ENCODE measurements around the gene FALEC. TPM values are rescaled to one million over a fixed set of nuclear protein-coding genes. Genes with fewer than 3 reads are reported as not detected.

The FALEC gene
- 1 to 10 TPM in 1 of 4 donors, under 1 TPM in 3; 0.43 to 1.1 (median 0.49) TPM for polyA plus RNA-seq (ENCODE audit: insufficient read length in 4 of 4)

DNA sequence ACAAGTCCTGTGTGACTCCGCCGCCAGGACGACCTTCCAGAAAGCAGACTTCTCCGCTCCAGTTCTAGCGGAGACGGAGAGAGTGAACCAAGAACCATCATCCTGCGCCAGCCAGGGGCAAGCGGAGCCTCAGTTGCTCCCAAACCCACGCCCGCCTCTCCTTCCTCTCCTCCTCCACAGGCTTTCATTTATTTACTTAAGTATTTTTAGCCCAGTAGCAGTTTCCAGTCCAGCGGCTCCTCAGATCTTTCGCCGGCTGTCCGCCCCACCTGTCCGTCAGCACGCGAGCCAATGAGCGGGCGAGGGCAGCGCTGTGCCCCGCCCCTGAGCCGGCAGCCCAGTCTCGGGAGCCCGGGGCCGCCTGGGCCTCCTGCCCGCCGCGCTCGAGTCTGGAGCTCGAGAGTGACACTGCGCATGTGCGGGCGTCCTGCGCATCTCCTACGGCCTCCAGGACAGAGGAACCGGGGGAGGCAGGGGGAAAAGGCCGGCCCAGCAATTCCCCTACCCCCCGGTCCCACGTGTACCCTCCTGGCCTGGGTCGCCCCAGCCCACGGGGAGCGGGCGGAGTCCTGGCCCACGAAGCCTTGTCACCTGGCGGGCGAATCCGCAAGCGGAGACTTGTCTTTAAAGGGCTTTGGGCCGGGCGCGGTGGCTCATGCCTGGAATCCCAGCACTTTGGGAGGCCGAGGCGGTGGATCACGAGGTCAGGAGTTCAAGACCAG, at the start of gene FALEC:
TSS of gene FALEC (plus strand) at position 425 of the 722 bp plus-strand sequence.
- peak; percentile 84 to 89 (median 88) for DNase-seq (ENCODE audit: low read depth in 4 of 4, low spot score in 3 of 4)

DNA sequence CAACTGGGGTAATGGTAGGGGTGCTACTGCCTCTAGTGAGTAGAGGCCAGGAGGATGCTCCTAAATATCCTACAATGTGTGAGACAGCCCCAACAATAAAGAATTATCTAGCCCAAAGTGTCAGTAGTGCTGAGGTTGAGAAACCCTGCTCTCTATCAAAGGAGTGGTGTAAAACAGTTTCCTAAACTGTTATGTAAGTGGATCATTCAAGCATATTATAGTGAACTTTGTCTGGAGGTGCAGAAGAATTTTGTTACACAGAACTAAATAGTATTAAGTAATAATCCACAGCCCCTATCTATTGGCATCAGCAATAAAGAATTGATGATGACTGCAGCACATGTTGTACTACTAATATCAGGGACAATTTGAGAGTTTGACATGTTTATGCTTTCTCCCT, 48.6 kb upstream of the FALEC start:
- no peak for DNase-seq (ENCODE audit: low read depth in 4 of 4, low spot score in 3 of 4)

DNA sequence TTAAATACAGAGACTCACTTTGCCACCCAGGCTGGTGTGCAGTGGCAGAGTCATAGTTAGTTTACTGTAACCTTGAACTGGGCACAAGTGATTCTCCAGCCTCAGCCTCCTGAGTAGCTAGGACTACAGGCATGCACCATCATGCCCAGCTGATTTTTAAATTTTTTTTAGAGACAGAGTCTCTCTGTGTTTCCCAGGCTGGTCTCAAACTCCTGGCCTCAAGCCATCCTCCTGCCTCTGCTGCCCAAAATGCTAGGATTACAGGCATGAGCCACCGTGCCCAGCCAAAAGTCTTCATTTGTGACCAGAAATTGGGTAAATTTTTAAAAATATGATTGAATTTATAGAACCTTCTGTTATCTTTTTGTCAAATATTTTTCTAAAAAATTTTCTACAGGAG, 46.3 kb upstream of the FALEC start:
- no peak for DNase-seq (ENCODE audit: low read depth in 4 of 4, low spot score in 3 of 4)

DNA sequence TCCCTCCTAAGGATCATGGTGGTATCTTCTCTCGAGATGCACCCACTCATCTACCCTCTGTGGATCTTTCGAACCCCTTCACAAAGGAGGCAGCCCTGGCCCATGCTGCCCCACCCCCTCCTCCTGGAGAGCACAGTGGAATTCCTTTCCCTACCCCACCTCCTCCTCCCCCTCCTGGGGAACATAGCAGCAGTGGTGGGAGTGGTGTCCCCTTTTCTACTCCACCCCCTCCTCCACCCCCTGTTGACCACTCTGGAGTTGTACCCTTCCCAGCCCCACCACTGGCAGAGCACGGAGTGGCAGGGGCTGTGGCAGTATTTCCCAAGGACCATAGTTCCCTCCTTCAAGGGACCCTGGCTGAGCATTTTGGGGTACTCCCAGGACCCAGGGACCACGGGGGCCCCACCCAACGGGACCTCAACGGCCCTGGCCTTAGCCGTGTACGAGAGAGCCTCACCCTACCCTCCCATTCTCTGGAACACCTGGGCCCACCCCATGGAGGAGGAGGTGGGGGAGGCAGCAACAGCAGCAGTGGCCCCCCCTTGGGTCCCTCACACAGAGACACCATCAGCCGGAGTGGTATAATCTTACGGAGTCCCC, 42.9 kb upstream of the FALEC start:
- no peak for DNase-seq (ENCODE audit: low read depth in 4 of 4, low spot score in 3 of 4)

DNA sequence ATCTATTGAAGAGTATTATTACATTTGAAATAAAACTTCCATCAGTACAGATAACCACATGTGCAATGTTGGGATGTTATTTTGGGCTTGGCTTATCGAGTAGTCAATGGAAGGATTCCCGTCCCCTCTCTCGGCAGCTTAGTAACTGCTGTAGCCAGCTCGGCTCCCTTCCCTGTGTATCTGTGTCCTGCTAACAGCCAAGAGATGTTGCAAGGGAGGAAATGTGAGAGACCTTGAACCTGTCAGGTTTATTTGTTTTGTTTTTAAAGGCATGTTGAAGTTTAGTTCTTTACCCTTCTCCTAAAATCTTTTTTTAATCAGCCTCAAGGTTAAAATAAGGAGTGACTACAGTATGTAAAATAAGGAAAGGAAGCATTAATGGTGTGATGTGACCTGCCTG, 41.9 kb upstream of the FALEC start:
- DNase-seq (ENCODE audit: low read depth in 4 of 4, low spot score in 3 of 4), result no peak

DNA sequence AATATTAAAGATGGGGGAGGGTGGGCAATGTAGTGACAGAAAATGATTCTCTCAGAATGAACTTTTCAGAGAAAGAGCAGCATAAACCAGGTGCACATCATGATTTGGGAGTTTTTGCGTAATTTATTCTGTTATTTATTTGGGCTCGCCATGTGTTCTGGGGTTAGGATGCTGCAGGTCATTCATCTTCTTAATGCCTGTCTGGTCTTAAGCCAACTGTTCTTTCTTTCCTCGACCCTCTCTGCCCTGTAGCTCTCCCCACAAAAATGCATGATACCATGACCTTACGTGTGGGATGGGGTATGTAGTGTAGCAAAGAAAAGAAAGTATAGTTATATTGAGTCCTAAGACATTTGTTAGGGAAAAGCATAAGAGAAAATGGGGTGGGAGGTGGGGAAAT, 40.7 kb upstream of the FALEC start:
- no peak for DNase-seq (ENCODE audit: low read depth in 4 of 4, low spot score in 3 of 4)

DNA sequence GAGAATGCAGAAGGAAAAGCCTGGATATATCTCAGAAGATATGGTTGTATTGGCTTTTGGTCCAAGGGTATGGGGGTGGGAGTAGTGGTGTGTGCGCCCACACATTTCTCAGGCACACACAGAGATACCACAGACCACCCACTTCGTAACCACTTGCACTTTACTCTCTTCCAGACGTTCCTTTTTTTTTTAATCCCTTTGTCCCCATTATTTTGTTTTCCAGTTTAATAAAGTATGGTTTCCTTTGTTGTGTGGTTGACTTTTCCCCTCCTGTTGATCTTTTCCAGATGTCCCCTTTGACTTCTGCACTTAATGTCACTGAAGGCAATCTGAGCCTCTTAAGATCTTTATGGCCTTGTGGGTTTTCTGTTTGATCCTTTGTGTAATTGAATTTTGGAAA, 38.8 kb upstream of the FALEC start:
- no peak for DNase-seq (ENCODE audit: low read depth in 4 of 4, low spot score in 3 of 4)

DNA sequence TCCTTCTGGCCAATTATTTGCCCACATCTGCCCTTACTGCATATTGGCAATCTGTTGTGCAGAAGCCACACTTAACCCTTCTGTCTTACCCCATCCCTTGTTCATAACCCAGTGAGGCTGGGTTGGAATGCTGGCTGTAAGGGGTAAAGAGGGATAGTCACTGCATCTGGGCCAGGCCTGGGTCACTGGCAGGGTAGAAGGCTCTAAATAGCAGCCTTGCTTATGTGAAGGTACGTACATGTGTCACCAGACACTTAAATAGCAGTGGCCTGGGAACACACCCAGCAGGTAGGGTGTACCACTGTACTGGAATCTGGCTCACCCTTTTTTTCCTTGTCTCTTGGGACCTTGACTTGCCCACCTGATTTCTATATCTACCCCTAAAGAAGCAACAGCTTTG, 38.2 kb upstream of the FALEC start:
- DNase-seq (ENCODE audit: low read depth in 4 of 4, low spot score in 3 of 4), result no peak

DNA sequence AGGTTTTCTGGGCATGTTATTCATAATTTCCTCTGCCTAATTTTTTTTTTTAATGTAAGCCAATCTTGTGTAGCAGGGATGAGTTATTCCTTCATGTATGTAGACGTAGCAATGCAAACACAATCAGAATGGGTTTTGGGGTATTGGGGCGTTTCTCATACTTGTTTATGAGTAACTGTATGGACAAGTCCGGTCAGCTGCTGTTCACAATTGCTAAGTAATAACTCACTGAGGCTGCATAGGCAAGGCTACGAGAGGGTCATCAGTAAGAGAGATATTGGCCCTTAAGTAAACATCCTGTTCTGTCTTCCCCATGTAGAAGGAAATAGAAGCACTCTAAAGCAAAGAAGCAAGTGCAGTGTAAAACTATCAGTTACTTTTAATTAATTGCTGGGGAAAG, 37.8 kb upstream of the FALEC start:
- DNase-seq (ENCODE audit: low read depth in 4 of 4, low spot score in 3 of 4), result no peak

DNA sequence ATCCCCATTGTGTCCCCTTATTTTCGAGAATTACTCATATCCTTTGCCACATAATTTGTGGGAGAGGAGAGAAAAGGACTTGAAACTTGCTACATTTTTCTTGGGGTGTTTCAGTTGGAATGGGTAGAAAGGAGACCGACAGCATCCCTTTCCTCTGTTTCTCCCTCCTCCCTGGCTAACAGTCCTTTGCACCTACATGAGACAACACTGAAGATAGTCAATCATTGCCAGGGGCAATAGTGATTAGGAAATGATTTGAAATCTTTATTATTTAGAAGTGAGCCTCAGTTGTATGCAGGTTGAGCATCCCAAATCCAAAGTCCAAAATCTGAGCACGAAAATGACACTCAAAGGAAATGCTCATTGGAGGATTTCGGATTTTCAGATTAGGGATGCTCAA, 36.2 kb upstream of the FALEC start:
- no peak for DNase-seq (ENCODE audit: low read depth in 4 of 4, low spot score in 3 of 4)

DNA sequence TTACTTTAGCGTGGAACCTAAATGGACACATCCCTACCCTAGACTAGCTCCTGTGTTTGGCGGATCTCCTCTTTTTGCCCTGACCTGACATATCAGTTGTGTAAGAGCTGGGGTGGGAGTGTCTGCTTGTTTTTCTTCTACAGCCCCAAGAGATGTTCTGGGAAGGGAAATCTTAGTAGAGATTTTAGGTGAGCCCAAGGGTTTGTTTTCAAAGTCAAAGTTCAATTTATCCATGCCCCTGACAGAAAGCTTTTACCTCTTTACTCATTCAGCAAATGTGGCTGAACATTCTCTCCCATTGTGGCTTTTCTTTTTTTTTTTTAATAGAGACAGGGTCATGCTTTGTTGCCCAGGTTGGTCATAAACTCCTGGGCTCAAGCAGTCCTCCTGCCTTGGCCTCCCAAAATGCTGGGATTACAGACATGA, 35.6 kb upstream of the FALEC start:
- DNase-seq (ENCODE audit: low read depth in 4 of 4, low spot score in 3 of 4), result no peak

DNA sequence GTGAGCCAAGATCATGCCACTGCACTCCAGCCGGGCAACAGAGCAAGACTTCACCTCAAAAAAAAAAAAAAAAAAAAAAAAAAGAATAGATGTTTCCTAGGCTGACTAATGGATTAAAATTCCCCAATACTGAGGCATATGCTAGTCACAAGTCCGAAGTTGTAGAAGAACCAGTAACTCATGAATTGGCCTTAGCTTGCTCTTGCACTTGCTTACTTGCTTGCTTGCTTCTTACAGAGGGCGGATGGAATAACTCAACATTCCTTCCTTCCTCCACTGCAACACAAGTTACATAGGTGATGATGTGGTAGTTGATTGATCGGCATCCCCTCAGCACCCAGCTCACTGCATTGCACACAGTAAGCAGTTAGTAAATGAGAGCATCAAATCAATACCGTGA, 31.1 kb upstream of the FALEC start:
- DNase-seq (ENCODE audit: low read depth in 4 of 4, low spot score in 3 of 4), result no peak

DNA sequence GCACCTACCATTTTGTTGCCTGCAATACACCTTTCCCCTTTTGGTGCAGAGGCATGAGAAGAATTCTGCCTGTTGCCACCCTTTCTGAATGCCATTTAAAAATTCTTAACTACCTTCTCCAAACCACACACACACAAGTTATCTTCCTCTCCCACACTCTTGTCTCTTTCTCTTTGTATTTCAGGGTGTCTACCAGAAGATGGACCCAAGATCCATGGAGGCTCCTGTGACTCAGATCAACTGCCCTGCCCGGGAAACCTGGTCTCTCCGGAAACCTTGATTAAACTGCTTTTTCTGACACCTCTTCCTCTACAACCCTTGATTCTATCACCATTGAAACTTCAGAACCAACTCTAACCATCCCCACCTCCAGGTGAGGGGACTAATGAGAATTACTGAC, 30.7 kb upstream of the FALEC start:
- DNase-seq (ENCODE audit: low read depth in 4 of 4, low spot score in 3 of 4), result no peak

DNA sequence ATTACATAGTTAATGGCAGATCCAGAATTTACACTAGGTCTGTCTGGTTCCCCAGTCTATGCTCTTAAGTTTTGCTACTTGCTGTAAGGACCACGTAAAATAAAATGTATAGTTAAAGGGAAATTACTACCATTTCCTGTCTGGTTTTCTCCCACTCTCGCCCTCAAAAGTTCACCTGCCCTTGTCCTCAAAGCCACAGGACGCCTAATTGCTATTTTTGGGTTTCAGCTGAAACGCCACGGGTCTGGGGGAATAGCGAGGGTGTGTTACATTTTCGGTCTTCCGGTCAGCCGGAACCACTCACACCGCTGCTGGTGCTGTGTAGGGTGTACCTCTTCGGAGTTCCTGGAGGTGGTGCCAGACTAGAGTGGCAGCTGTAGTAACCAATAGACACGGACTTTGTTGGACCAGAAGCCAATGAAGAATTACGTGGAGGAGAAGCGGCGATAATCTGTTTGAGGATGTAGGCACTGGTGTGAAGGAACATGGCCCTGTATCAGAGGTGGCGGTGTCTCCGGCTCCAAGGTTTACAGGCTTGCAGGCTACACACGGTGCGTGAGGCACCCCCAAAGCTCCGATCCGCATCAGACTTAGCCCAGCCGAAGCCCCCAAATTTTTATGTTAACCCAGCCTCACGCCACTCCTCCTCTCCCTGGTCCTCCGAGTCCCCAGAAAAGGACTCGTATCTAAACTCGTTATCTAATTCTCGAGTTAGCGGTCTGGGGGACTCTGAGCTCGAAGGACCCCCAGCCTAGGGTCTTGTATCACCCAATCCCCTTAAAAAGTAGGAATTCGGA, 28.4 kb upstream of the FALEC start, which contains the start of gene TARS2:
TSS of gene TARS2 (plus strand) at position 454 of the 797 bp plus-strand sequence. CDS start at position 486, 32 bp downstream.
- peak; percentile 95 to 97 (median 95) for DNase-seq (ENCODE audit: low read depth in 4 of 4, low spot score in 3 of 4)

DNA sequence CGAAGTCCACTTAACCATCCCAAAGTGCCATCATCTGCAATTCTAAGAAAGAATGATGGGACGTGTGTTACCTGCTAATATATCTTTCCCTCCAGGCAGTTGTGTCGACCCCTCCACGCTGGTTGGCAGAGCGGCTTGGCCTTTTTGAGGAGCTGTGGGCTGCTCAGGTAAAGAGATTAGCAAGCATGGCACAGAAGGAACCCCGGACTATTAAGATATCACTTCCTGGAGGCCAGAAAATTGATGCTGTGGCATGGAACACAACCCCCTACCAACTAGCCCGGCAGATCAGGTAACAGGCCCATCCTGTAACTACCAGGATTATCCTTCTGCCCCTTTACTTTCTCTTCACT, 27.8 kb upstream of the FALEC start:
- no peak for DNase-seq (ENCODE audit: low read depth in 4 of 4, low spot score in 3 of 4)

DNA sequence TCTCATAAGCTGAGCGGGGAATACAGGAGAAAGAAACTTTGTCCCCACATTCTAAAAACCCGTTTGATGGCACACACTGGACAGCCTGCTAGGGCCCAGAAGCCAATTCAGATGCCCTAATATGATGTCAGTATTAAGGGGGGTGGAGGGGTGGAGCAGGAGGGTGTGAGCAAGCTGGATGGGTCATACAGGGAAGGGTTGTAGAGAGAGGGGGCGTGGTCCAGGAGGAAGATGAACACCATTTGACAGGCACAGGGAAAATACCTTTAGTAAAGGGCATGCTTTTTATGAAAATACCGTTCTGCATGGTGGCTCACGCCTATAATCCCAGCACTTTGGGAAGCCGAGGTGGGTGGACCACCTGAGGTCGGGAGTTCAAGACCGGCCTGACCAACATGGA, 22.4 kb upstream of the FALEC start:
- DNase-seq (ENCODE audit: low read depth in 4 of 4, low spot score in 3 of 4), result no peak

DNA sequence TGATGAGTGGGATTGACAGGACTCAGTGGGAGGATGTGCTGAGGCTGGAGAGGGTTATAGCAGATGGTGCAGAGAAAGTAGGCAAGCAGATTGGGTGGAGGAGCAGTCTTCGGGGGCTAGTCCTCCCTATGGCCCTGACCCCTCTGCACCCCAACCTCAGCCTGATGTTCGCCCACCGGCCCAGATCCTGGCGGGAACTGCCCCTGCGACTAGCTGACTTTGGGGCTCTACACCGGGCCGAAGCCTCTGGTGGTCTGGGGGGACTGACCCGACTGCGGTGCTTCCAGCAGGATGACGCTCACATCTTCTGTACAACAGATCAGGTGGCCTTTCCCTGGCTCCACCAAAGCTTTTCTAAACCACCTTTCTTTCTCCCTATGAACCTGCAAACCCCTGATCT, 17.2 kb upstream of the FALEC start:
- DNase-seq (ENCODE audit: low read depth in 4 of 4, low spot score in 3 of 4), result no peak

DNA sequence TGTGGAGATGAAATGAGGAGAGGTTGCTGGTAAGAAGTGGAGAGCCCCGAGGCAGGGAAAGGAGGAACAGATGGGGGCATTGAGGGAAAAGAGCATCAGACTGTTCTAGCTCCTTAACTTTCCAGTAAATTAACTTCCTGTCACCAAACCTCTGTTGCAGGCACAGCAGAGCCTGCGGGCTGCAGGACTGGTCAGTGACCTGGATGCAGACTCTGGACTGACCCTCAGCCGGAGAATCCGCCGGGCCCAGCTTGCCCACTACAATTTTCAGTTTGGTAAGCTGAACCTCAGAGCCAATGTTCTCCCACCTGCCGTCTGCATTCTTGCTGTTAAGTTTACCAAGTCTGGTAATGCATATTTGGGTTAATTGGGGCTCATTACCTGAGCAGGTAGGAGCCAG, 10.1 kb upstream of the FALEC start:
- DNase-seq (ENCODE audit: low read depth in 4 of 4, low spot score in 3 of 4), result no peak

DNA sequence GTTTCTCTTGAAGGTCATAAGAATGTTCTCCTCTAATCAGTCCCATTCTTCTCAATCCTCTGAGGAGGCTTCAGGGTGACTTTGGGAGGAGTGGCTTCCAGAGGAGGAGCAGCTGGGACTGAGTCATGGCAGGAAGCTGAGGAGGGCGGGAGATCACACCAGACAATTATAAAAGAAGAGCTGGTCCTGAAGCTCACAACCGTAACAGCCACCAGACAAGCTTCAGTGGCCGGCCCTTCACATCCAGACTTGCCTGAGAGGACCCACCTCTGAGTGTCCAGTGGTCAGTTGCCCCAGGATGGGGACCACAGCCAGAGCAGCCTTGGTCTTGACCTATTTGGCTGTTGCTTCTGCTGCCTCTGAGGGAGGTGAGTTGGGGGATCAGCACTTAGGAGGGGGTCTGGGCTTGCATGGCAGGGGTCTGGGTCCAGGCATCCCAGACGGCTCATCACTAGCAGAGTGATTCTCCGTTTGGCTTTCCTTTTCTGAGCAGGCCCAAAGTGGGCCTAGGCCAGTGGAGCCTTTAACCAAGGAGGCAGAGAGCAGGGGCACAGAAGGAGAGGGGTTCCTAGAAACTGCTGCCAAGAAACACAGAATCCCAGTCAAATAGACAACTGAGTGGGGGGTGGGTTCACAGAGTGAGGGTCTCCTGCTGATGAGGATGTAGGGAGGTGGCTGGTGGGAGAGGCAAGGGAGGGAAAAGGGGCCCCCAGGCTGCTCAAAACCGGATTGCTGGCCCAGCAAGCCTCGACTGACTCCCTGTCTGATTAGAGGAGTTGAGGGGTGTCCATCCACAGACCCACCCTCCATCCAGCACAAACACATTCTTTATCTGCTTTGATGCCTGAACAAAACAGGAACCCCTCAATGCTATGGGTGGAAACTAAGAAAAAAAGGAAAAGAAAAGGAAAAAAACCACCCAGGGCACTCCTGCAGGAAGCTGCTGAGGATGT, 7.4 kb upstream of the FALEC start, which contains the start of gene ECM1:
TSS of gene ECM1 (plus strand) at position 198 of the 953 bp plus-strand sequence. CDS start at position 299, 101 bp downstream.
- DNase-seq (ENCODE audit: low read depth in 4 of 4, low spot score in 3 of 4), result no peak

DNA sequence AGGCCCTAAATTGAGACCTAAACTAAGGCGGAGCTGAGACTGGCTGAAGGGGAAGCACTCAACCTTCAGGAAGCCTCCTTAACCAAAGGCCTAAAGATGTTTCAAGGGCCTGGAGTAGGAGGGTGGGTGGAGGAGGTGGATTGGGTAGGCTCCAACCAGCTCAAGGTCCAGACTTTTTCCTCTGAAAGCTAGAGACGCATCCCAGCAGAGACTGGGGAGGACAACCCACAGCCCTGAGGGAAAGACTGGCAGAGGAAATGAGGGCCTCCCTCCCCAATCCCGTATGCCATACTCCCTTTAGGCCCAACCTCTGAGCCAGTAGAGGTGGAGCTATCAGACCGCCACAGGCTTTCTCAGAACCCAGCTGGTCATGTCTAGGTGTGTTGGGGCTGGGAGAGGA, 6.6 kb upstream of the FALEC start:
- no peak for DNase-seq (ENCODE audit: low read depth in 4 of 4, low spot score in 3 of 4)
